T-helper 2 cell treated with Interferon-gamma antibody and Interleukin-4, amounts not matched to agents 5 μg/mL and 100 μg/mL, for 36 hours (primary cell): ENCODE measurements around the gene ATP1B1.
"Not testable (repeated sequence)": the region's sequence is repeated elsewhere in the genome, so short reads cannot be mapped to it uniquely, and the experiment has no call there.

Experiments
- DNase-seq: peaks from one replicate; pipeline ENCODE4 v3.0.0; 2021; ENCODE audit warnings: low spot score
- H3K27ac Mint-ChIP-seq: one replicate; pipeline ENCODE4 v1.8.0; 2021; ENCODE audit warnings: mild to moderate bottlenecking, mixed read lengths
- H3K27me3 Mint-ChIP-seq: one replicate; pipeline ENCODE4 v1.8.0; 2021; ENCODE audit warnings: low read depth, mixed read lengths
- H3K36me3 Mint-ChIP-seq: one replicate; pipeline ENCODE4 v1.8.0; 2021; ENCODE audit warnings: low read depth, mixed read lengths
- H3K4me1 Mint-ChIP-seq: one replicate; pipeline ENCODE4 v1.8.0; 2021; ENCODE audit warnings: low read depth, mixed read lengths
- H3K4me3 Mint-ChIP-seq: one replicate; pipeline ENCODE4 v1.8.0; 2022; ENCODE audit warnings: mild to moderate bottlenecking, moderate library complexity, mixed read lengths
- H3K9me3 Mint-ChIP-seq: one replicate; pipeline ENCODE4 v1.8.0; 2021; ENCODE audit warnings: mixed read lengths

Gene ATP1B1

DNA sequence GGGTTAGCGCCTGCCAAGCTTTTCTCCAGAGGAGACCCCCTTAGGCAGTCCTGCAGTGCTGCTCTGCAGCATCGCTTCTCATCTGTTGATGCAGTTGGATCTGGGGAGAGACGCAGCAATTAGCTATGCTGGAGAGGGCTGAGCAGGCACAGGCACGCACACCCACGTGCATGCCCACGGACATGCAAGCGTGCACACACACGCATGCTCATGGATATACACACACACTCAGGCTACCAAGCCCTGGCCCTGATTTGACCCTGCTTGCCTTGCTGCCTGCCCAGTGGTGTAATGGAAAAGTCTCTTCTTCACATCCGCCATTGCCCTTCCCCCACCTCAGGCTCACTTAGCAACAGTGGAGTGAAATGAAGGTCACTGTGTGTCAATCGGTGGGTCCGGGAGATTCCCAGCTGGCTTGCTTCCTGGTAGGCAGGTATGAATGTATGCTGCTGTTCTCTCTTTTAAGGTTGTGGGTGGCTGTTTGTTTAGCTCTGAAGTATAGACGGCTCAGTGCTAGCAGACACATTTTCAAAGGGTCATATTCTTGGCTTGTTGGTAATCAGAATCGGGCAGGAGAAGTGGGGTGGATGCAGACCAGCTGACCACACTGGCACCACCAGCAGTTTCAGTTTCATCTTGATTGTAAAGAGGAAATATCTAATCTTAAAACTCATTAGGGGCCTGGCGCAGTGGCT is 9.5 kb downstream of the ATP1B1 start:
- Mint-ChIP-seq H3K4me3 (no peak overlapping the region), H3K36me3 (peaks cover 17% of the 10 kb centered on the region), H3K4me1 (peaks cover 7% of the 10 kb centered on the region), H3K9me3 (no peaks in the 10 kb centered on the region), H3K27ac (no peak overlapping the region), H3K27me3 (no peaks in the 10 kb centered on the region)
- DNase-seq = no peak

DNA sequence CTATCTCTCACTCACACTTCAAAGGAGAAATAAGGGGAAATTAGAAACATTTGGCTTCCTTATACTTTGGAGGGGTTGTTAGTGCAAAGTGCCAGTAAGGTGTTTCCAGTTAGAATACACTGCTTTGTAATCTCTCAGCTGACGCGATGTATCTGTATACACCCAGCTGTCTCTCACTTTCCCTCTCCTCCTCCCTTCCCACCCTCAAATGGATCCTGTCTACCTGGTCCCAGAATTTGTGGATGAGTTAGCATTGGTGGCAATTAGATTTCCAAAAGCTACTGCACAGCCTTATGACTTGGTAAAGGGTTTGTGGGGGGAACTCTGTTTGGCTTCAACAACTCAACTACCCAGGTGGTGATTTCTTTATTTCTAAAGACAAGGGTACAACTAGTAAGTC is 10.5 kb downstream of the ATP1B1 start:
- Mint-ChIP-seq H3K27ac (no peak overlapping the region), H3K9me3 (no peaks in the 10 kb centered on the region), H3K27me3 (no peaks in the 10 kb centered on the region), H3K4me3 (no peak overlapping the region), H3K4me1 (peaks cover 4% of the 10 kb centered on the region), H3K36me3 (peaks cover 12% of the 10 kb centered on the region)
- DNase-seq = no peak

DNA sequence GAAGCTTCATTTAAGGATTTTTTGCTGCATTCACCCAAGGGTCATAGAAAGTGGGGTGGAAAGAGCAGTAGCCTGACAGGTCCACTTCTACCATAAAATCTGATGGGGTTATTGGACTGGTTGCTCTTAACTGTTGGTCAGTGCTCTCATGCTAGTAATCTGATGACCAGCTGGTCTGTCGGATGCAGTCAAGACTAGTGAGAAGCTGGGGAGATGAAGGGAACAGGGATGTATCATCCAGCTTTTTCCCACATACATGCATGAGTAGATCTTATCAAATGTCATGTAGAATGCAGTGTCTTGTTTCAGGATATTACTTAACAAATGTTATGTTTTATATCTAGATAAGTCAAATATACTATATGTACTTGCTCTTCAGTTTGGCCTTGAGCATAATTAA is 11.1 kb downstream of the ATP1B1 start:
- H3K4me3 Mint-ChIP-seq = no peak overlapping the region
- H3K27me3 Mint-ChIP-seq = no peaks in the 10 kb centered on the region
- no peaks in the 10 kb centered on the region for H3K9me3 Mint-ChIP-seq
- H3K27ac Mint-ChIP-seq = no peak overlapping the region
- DNase-seq = no peak
- peaks cover 7% of the 10 kb centered on the region for H3K36me3 Mint-ChIP-seq
- peaks cover 4% of the 10 kb centered on the region for H3K4me1 Mint-ChIP-seq

DNA sequence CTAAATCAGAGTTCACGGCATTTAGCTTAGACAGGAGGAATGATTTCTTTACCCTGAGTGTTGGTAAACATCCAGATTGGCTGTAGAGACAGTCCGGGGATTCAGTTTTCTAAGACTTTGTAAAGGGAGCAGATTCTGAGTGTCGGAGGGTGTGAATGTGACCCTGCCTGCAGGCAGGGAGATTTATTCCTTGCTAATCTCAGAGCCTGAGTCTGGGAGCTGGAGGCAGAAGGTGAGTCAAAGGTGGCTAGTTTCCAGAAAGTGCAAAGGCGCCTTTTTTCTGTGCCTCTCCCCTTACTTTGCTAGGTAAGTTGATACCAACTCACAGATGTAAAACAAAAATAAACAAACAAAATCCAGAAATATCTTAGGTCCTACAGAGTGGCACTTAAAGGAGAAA is 11.7 kb downstream of the ATP1B1 start:
- H3K4me3 Mint-ChIP-seq = no peak overlapping the region
- peaks cover 4% of the 10 kb centered on the region for H3K4me1 Mint-ChIP-seq
- DNase-seq = no peak
- no peaks in the 10 kb centered on the region for H3K27me3 Mint-ChIP-seq
- no peak overlapping the region for H3K27ac Mint-ChIP-seq
- H3K9me3 Mint-ChIP-seq = no peaks in the 10 kb centered on the region
- H3K36me3 Mint-ChIP-seq = peaks cover 7% of the 10 kb centered on the region

DNA sequence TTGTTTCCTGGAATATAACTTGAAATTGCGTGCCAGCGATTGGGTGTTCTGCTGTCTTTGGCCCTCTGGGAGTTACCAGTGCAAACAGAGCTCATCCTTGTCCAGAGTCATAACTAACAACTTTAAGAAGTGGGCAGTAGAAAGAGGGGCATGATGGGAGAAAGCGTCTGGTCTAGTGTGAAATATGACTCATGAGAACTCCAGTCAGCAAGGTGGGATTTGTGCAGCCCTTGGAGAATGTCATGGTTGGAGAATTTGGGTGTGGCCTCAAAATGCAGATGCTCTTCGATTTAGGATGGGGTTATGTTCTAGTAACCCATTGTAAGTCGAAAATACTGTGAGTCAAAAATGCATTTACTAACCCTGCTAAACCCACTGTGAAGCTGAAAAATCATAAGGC is 12.9 kb downstream of the ATP1B1 start:
- H3K36me3 Mint-ChIP-seq = peaks cover 6% of the 10 kb centered on the region
- H3K4me1 Mint-ChIP-seq = peaks cover 4% of the 10 kb centered on the region
- H3K4me3 Mint-ChIP-seq = no peak overlapping the region
- H3K9me3 Mint-ChIP-seq = no peaks in the 10 kb centered on the region
- H3K27me3 Mint-ChIP-seq = no peaks in the 10 kb centered on the region
- no peak overlapping the region for H3K27ac Mint-ChIP-seq
- DNase-seq = no peak

DNA sequence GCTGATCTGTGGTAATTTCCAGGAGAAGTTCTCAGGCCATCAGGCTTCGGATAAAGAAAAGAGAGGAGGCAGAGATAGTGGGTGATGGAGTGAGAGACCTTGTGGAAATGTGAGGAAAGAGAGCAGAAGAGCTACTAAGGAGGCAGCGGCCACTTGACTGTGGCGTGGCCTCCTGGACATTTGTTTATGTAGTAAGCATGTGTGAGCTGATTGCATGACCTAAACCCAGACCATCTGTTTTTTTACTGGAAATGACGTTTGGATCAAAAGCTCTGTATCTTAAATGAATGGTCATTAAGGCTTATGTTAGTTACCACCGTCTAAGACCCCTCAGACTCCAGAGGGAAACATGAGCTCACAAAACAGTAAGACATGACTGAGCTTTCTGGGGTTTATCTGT is 13.6 kb downstream of the ATP1B1 start:
- DNase-seq = no peak
- Mint-ChIP-seq H3K9me3 (no peaks in the 10 kb centered on the region), H3K27me3 (no peaks in the 10 kb centered on the region), H3K4me3 (no peak overlapping the region), H3K27ac (no peak overlapping the region), H3K36me3 (peaks cover 7% of the 10 kb centered on the region), H3K4me1 (peaks cover 4% of the 10 kb centered on the region)

DNA sequence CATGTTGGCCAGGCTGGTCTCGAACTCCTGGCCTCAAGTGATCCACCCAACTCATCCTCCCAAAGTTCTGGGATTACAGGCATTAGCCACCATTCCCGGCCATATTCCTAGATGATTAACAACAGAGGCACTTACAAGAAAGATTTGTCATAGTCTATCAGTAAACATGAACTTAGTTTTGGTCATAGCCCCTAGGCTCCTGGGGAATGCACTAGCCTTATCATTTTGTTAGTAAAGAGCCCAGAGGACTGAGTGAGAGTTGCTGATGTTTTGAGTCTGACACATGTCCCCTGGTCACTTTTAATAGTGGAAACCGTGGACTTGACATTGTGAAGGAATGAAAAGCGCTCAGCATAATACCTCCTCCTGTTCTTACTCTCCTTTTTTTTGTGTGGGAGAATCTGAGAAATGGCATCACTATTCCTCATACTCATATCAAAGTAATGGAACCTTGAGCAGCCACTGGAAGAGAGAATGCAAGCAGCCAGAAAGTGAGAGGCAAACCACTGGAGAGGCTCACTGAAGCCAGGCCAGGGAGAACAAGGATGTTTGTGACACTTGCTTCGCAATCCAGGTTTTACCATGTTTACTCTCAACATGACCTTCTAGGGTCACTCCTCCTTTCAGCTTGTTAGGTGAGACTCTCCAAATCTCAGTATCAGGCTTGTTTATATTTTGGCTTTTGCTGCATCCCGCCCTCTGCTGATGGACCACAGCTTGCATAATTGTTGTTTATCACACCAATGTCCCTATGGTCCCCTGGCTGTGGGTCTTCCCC is 14.8 kb downstream of the ATP1B1 start:
- Mint-ChIP-seq H3K27ac (no peak overlapping the region), H3K27me3 (no peaks in the 10 kb centered on the region), H3K9me3 (no peaks in the 10 kb centered on the region), H3K4me3 (no peak overlapping the region), H3K4me1 (peaks cover under 1% of the 10 kb centered on the region), H3K36me3 (peaks cover 7% of the 10 kb centered on the region)
- no peak for DNase-seq

DNA sequence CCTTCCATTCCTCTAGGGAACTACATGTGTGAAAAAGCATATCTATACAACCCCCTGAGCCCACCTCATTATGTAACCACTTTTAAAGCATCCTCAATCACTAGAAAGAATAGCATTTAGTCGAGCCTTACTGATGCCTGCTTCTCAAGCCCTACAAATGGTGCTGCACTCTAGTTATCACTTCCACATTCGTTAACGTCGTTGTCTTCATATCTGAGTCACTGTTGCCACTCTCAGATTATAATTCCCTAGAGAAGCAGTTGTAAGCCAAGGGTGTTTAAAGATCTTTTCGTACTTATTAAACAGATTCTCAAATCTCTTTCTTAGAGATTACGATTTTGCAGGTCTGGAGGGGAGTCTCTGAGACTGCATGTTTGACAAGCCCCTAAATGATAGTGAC is 16.5 kb downstream of the ATP1B1 start:
- DNase-seq = no peak
- H3K36me3 Mint-ChIP-seq = peaks cover 6% of the 10 kb centered on the region
- no peak overlapping the region for H3K4me3 Mint-ChIP-seq
- H3K9me3 Mint-ChIP-seq = no peaks in the 10 kb centered on the region
- H3K27ac Mint-ChIP-seq = no peak overlapping the region
- H3K27me3 Mint-ChIP-seq = no peaks in the 10 kb centered on the region
- H3K4me1 Mint-ChIP-seq = no peaks in the 10 kb centered on the region

DNA sequence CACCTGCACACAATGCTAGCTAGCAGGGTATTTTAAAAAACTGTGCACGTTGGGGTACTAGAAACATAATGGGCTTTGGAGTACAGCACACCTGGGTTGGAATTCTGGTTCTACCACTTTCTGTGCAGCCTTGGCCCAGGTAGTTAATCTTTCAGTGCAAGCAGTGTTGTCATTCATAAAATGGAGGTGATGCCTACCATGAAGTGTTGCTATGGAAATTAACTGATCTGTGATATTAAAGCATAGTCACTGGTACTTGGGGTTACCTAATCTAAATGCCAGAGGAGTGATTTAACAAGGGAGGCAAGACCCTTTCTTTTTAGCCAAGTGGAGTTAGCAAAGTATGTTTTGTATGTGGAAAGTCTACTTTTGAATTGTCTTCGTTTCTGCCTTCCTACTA is 18.0 kb downstream of the ATP1B1 start:
- Mint-ChIP-seq H3K4me1 (no peaks in the 10 kb centered on the region), H3K4me3 (no peak overlapping the region), H3K9me3 (no peaks in the 10 kb centered on the region), H3K27ac (no peak overlapping the region), H3K27me3 (no peaks in the 10 kb centered on the region), H3K36me3 (peaks cover 6% of the 10 kb centered on the region)
- DNase-seq = no peak

DNA sequence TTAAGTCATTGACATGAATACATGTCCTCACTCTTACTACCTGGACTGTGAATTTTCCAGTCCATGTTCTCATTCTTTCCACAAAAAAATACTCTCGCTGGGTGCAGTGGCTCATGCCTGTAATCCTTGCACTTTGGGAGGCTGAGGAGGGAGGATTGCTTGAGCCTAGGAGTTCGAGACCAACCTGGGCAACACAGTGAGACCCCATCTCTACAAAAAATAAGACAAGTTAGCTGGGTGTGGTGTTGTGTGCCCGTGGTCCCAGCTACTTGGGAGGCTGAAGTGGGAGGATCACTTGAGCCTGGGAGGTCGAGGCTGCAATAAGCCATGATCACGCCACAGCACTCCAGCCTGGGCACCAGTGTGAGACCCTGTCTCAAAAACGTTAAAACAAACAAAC is 19.1 kb downstream of the ATP1B1 start:
- not testable (repeated sequence) for H3K27ac Mint-ChIP-seq, H3K9me3 Mint-ChIP-seq, H3K36me3 Mint-ChIP-seq, H3K27me3 Mint-ChIP-seq, H3K4me3 Mint-ChIP-seq, H3K4me1 Mint-ChIP-seq, DNase-seq

DNA sequence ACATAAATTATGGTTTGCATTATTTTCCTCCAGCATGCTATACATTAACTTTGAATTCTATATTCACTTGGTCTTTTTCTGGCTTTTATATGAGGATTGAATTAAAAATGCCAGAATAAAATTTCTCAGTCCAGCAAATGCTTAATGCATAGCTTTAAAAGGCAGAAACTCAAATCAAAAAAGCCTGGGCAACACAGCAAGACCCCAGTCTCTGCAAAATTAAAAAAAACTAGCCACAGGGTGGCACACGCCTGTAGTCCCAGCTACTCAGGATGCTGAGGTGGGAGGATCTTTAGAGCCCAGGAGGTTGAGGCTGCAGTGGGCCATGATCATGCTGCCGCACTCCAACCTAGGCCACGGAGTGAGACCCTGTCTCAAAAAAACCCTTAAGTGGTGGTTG is 19.8 kb downstream of the ATP1B1 start:
- H3K9me3 Mint-ChIP-seq = no peaks in the 10 kb centered on the region
- no peak overlapping the region for H3K4me3 Mint-ChIP-seq
- H3K27ac Mint-ChIP-seq = no peak overlapping the region
- H3K27me3 Mint-ChIP-seq = no peaks in the 10 kb centered on the region
- peaks cover 6% of the 10 kb centered on the region for H3K36me3 Mint-ChIP-seq
- DNase-seq = no peak
- H3K4me1 Mint-ChIP-seq = no peaks in the 10 kb centered on the region

DNA sequence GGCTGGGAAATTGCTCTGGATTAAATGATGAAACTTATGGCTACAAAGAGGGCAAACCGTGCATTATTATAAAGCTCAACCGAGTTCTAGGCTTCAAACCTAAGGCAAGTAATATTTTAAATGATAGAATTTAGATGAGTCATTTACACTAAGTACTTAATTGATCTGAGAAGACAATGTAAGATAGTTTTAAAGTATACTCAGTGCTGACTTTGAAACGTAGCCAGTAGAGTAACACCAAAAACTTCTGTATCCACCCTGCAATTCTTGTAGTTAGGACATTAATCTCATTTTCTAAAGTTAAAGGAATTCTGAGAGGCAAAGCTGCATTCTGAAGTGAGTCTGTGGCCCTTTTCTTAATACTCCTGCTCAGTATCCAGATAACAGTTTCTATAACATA is 20.8 kb downstream of the ATP1B1 start:
- no peak for DNase-seq
- H3K4me3 Mint-ChIP-seq = no peak overlapping the region
- H3K27ac Mint-ChIP-seq = no peak overlapping the region
- peaks cover 6% of the 10 kb centered on the region for H3K36me3 Mint-ChIP-seq
- H3K27me3 Mint-ChIP-seq = no peaks in the 10 kb centered on the region
- H3K9me3 Mint-ChIP-seq = no peaks in the 10 kb centered on the region
- no peaks in the 10 kb centered on the region for H3K4me1 Mint-ChIP-seq

DNA sequence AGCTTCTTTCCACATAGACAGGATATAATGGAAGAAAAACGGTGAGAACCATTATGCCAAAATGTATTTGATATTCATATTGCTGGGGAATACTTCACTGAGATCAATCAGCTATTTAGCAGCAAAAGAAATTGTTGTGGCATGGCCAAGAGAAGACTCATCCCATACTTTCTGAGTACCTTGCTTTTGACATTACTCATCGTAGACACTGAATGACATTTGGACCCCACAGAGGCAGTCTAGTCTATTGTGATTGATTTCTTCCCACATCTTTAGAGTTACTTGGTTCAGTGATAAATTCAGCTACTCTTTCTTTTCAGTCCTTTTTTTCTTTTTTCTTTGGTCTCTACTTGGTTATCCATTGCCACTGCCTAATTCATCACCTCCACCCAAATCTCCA is 22.1 kb downstream of the ATP1B1 start:
- Mint-ChIP-seq H3K4me1 (no peaks in the 10 kb centered on the region), H3K9me3 (no peaks in the 10 kb centered on the region), H3K27ac (no peak overlapping the region), H3K4me3 (no peak overlapping the region), H3K36me3 (peaks cover 10% of the 10 kb centered on the region), H3K27me3 (no peaks in the 10 kb centered on the region)
- no peak for DNase-seq

DNA sequence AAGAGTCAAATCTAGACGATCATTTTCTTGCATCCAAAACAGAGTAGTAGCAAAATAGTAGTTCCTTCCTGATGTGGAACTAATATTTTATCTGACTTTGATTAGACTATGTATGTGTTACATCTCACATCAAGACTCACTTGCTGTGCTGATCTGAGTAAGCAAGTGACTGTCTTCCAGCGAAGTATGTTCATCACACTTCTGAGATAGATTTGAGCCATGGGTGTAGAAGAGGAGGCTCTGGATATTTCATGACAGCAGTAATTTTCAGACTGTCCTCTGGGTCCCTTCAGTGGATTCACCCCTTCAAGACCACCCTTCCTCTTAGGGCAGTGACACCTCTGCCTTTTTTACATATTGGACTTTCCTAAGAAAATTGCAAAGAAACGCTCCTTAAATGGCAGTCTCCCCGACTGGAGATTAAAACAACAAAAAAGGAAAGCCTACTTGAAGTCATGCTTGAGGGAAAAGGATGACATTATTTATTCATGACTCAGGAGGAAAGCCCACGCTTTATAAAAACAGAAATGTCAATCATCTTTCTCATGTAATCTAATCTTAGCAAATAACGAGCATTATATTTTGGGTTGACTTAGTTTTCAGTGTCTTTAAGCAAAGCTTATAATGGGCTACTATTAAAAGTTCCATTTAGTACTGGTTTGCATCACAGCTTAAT is 22.8 kb downstream of the ATP1B1 start:
- no peak for DNase-seq
- H3K36me3 Mint-ChIP-seq = peaks cover 10% of the 10 kb centered on the region

More for the DNA sequence above, 22.8 kb downstream of the ATP1B1 start:
- Mint-ChIP-seq H3K4me3 (no peak overlapping the region), H3K9me3 (no peaks in the 10 kb centered on the region), H3K27ac (no peak overlapping the region), H3K27me3 (no peaks in the 10 kb centered on the region), H3K4me1 (peaks cover 2% of the 10 kb centered on the region)
